Keratinocyte (primary cell): ENCODE data around the gene VWDE. TPM values are rescaled to one million over a fixed set of nuclear protein-coding genes. Genes with fewer than 3 reads are reported as not detected.

Source experiments
- DNase-seq: peaks from one replicate; pipeline ENCODE4 v3.0.0-alpha.2; 2011; ENCODE audit warnings: low read depth, missing footprints, low spot score
- FAIRE-seq: peaks from 2 replicates; lab custom pipeline; 2011; peaks lifted over from hg19 to GRCh38; lab: Jason Lieb, UNC
- H2AFZ ChIP-seq: 2 replicates; pipeline ENCODE4 v1.6.0; 2012; ENCODE audit warnings: low read length, control low read depth, inconsistent platforms; ENCODE audit not compliant: control insufficient read depth
- H3K27ac ChIP-seq: 2 replicates; pipeline ENCODE4 v1.5.1; 2011; ENCODE audit warnings: low read length; ENCODE audit not compliant: control insufficient read depth, insufficient read depth
- H3K27me3 ChIP-seq: 3 replicates; pipeline ENCODE4 v1.6.0; 2011; ENCODE audit warnings: low read length; ENCODE audit not compliant: control insufficient read depth, insufficient read depth; ENCODE audit errors: extremely low read depth
- H3K36me3 ChIP-seq, 2 experiments: 2 replicates in 1 of 2; 3 replicates in 1 of 2; pipeline ENCODE4 v1.5.1; 2011; ENCODE audit warnings: low read length in 2 of 2, mild to moderate bottlenecking in 1 of 2; ENCODE audit not compliant: control insufficient read depth in 2 of 2, insufficient read depth in 2 of 2; ENCODE audit errors: extremely low read depth in 1 of 2
- H3K4me1 ChIP-seq: 3 replicates; pipeline ENCODE4 v1.5.1; 2011; ENCODE audit warnings: low read length; ENCODE audit not compliant: control insufficient read depth, insufficient read depth; ENCODE audit errors: extremely low read depth
- H3K4me2 ChIP-seq: 3 replicates; pipeline ENCODE4 v1.6.0; 2011; ENCODE audit warnings: low read depth, low read length; ENCODE audit not compliant: control insufficient read depth, insufficient read depth; ENCODE audit errors: extremely low read depth
- H3K4me3 ChIP-seq, 3 experiments: fragments of 200-600 bp in 1 of 3; sonication (generic) in 1 of 3; 2 replicates in 2 of 3; 3 replicates in 1 of 3; pipeline ENCODE4 v1.5.1; 2011 to 2016; ENCODE audit warnings: low read length in 3 of 3, mild to moderate bottlenecking in 3 of 3, control low read depth in 2 of 3, inconsistent platforms in 1 of 3, low read depth in 1 of 3, mixed read lengths in 1 of 3, mixed run types in 1 of 3, moderate library complexity in 1 of 3; ENCODE audit not compliant: control insufficient read depth in 2 of 3, insufficient read depth in 2 of 3; ENCODE audit errors: extremely low read depth in 1 of 3
- H3K79me2 ChIP-seq: 2 replicates; pipeline ENCODE4 v1.6.0; 2012; ENCODE audit warnings: low read length; ENCODE audit not compliant: control insufficient read depth, insufficient read depth
- H3K9ac ChIP-seq: 3 replicates; pipeline ENCODE4 v1.6.0; 2011; ENCODE audit warnings: low read length; ENCODE audit not compliant: control insufficient read depth, insufficient read depth; ENCODE audit errors: extremely low read depth
- H3K9me1 ChIP-seq: 3 replicates; pipeline ENCODE4 v1.6.0; 2011; ENCODE audit warnings: low read length; ENCODE audit not compliant: control insufficient read depth, insufficient read depth; ENCODE audit errors: extremely low read depth
- H3K9me3 ChIP-seq: 2 replicates; pipeline ENCODE4 v1.5.1; 2012; ENCODE audit warnings: low read depth, low read length; ENCODE audit not compliant: control insufficient read depth
- H4K20me1 ChIP-seq: 3 replicates; pipeline ENCODE4 v1.6.0; 2011; ENCODE audit warnings: low read length; ENCODE audit not compliant: control insufficient read depth, insufficient read depth; ENCODE audit errors: extremely low read depth
- EZH2 ChIP-seq: IDR thresholded peaks from one replicate; pipeline ENCODE4 v1.6.1; 2012; ENCODE audit warnings: inconsistent platforms, mild to moderate bottlenecking, low read length, moderate library complexity
- dilution Hi-C: fragments of 300-500 bp; cut with MboI; formaldehyde crosslinking; loops from one replicate; pipeline ENCODE4 v1.7.0; 2020; ENCODE audit warnings: low sequenced_read_pairs; ENCODE audit not compliant: extremely low pct_ligation_motif_present
- polyA plus RNA-seq, 5 experiments: library from polyadenylated mRNA; depleted of rRNA in 3 of 5; stranded (reverse) in 3 of 5; stranded (forward) in 1 of 5; unstranded in 1 of 5; fragments of >200 nt; gene quantifications; 1 replicate in 1 of 5; 2 replicates in 3 of 5; 3 replicates in 1 of 5; pipeline versions ENCODE4 v1.2.1 to v1.2.3, GENCODE V29; 2011 to 2012; ENCODE audit warnings: missing spikeins in 2 of 5, low read depth in 1 of 5, low replicate concordance in 1 of 5
- TF ChIP-seq, protein P1 (sequence below), 3 experiments: IDR thresholded peaks in 1 of 3; conservative IDR thresholded peaks in 1 of 3; optimal IDR thresholded peaks in 1 of 3; 2 replicates in 2 of 3; 3 replicates in 1 of 3; pipeline versions ENCODE3 to v1.5.1; 2011; ENCODE audit warnings: low read length in 3 of 3, mild to moderate bottlenecking in 3 of 3, moderate library complexity in 2 of 3, control low read depth in 1 of 3, inconsistent platforms in 1 of 3; ENCODE audit not compliant: insufficient read depth in 2 of 3; ENCODE audit errors: extremely low read depth in 1 of 3

The VWDE gene
- polyA plus RNA-seq, 1 donor (not counting 4 experiments of a cell fraction or from before 2014, with no cell fraction given), result 0.01 TPM

DNA sequence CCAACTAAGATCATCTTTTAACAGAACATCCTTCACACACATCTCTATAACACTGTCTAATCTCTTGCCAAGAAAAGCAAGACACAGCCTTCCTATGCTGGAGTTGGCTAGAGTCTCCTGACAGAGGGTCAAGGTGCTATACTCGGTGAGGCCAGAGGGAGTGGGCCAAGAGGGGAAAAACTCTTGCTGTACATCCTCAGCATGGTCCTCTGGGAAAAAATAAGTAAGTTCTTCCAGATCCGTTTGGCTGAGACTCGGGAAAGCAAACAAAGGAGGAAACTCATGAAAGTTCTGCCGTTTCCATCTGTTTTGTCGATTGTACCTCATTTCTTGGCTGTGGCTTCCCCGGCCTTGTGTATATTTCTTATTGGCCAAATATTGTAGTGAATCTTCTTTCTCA is 33.9 kb downstream of the VWDE start:
- H3K27me3 ChIP-seq, result no peaks in the 10 kb centered on the region

DNA sequence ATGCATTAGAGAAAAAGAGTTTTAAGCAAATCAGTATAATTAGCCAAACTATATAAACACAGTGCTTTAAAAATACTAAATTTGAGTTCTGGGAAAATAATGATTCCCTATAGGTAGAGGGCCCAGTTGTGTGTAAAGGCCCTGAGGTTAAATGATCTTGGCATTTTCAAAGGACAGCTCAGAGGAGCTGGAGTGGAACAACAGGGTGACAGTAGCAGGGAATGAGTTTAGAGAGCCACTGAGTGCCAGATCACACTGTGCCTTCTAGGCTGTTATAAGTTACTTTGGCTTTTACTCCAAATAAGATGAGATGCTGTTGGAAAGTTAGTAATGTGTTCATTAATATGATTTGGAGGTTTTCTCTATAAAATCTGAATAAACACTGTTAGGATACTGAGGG is 34.6 kb downstream of the VWDE start:
- Histone ChIP-seq H3K9me1 (no peaks in the 10 kb centered on the region), H3K4me2 (no peak overlapping the region), H3K4me3 (no peak overlapping the region), H3K27ac (no peak overlapping the region), H3K79me2 (no peaks in the 10 kb centered on the region), H3K36me3 (no peaks in the 10 kb centered on the region), H3K9ac (no peak overlapping the region), H4K20me1 (no peaks in the 10 kb centered on the region), H3K27me3 (no peaks in the 10 kb centered on the region), H2AFZ (no peak overlapping the region), H3K9me3 (no peaks in the 10 kb centered on the region), H3K4me1 (no peaks in the 10 kb centered on the region)
- no peak for DNase-seq
- no peak for FAIRE-seq
- TF ChIP-seq EZH2, result no peak
- TF ChIP-seq, protein P1, sequence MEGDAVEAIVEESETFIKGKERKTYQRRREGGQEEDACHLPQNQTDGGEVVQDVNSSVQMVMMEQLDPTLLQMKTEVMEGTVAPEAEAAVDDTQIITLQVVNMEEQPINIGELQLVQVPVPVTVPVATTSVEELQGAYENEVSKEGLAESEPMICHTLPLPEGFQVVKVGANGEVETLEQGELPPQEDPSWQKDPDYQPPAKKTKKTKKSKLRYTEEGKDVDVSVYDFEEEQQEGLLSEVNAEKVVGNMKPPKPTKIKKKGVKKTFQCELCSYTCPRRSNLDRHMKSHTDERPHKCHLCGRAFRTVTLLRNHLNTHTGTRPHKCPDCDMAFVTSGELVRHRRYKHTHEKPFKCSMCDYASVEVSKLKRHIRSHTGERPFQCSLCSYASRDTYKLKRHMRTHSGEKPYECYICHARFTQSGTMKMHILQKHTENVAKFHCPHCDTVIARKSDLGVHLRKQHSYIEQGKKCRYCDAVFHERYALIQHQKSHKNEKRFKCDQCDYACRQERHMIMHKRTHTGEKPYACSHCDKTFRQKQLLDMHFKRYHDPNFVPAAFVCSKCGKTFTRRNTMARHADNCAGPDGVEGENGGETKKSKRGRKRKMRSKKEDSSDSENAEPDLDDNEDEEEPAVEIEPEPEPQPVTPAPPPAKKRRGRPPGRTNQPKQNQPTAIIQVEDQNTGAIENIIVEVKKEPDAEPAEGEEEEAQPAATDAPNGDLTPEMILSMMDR (optimal IDR thresholded peaks at IDR 0.05 in 1 of 3, IDR thresholded peaks at IDR 0.05 in 1 of 3, conservative IDR thresholded peaks at IDR 0.05 in 1 of 3; ENCODE audit: extremely low read depth in 1 of 3, insufficient read depth in 2 of 3, low read length in 3 of 3), result no peak
- dilution Hi-C loops, result no loop called here

More for the DNA sequence above, 33.9 kb downstream of the VWDE start:
- no peaks in the 10 kb centered on the region for H3K36me3 ChIP-seq
- no peak overlapping the region for H3K9ac ChIP-seq
- DNase-seq, result no peak
- H4K20me1 ChIP-seq, result no peaks in the 10 kb centered on the region
- FAIRE-seq, result no peak
- no peak overlapping the region for H3K27ac ChIP-seq
- H2AFZ ChIP-seq, result no peak overlapping the region
- H3K79me2 ChIP-seq, result no peaks in the 10 kb centered on the region
- H3K9me1 ChIP-seq, result no peaks in the 10 kb centered on the region
- no peaks in the 10 kb centered on the region for H3K4me1 ChIP-seq
- H3K9me3 ChIP-seq, result no peaks in the 10 kb centered on the region
- dilution Hi-C loops, result no loop called here
- H3K4me3 ChIP-seq, result no peak overlapping the region
- H3K4me2 ChIP-seq, result no peak overlapping the region
- TF ChIP-seq, protein P1 (optimal IDR thresholded peaks at IDR 0.05 in 1 of 3, IDR thresholded peaks at IDR 0.05 in 1 of 3, conservative IDR thresholded peaks at IDR 0.05 in 1 of 3; ENCODE audit: extremely low read depth in 1 of 3, insufficient read depth in 2 of 3, low read length in 3 of 3), result no peak
- no peak for TF ChIP-seq EZH2
